WI38 (cell line): ENCODE measurements around the gene MRPL40.

Experiments used
- H3K4me3 ChIP-seq: 2 replicates; pipeline ENCODE4 v1.5.1; 2011; ENCODE audit warnings: low read depth, mild to moderate bottlenecking, control low read depth, low read length
- TF ChIP-seq, protein P1 (sequence below): IDR thresholded peaks from 2 replicates; pipeline ENCODE4 v1.5.1; 2012; ENCODE audit warnings: low read depth, mild to moderate bottlenecking, control low read depth, low read length

Gene MRPL40

GRCh38 chr22:19457828-19458428, 25.6 kb downstream of the MRPL40 start:
- TF ChIP-seq, protein P1, sequence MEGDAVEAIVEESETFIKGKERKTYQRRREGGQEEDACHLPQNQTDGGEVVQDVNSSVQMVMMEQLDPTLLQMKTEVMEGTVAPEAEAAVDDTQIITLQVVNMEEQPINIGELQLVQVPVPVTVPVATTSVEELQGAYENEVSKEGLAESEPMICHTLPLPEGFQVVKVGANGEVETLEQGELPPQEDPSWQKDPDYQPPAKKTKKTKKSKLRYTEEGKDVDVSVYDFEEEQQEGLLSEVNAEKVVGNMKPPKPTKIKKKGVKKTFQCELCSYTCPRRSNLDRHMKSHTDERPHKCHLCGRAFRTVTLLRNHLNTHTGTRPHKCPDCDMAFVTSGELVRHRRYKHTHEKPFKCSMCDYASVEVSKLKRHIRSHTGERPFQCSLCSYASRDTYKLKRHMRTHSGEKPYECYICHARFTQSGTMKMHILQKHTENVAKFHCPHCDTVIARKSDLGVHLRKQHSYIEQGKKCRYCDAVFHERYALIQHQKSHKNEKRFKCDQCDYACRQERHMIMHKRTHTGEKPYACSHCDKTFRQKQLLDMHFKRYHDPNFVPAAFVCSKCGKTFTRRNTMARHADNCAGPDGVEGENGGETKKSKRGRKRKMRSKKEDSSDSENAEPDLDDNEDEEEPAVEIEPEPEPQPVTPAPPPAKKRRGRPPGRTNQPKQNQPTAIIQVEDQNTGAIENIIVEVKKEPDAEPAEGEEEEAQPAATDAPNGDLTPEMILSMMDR: no peak
- no peak overlapping the region for H3K4me3 ChIP-seq

- no peak overlapping the region for H3K4me3 ChIP-seq
- TF ChIP-seq, protein P1: no peak
These were observed 27.7 kb downstream of the MRPL40 start for GRCh38 chr22:19460036-19460435.

GRCh38 chr22:19461506-19461905, 29.2 kb downstream of the MRPL40 start:
- TF ChIP-seq, protein P1: no peak
- H3K4me3 ChIP-seq: no peak overlapping the region

- no peak overlapping the region for H3K4me3 ChIP-seq
- TF ChIP-seq, protein P1: no peak
These were observed 30.7 kb downstream of the MRPL40 start for GRCh38 chr22:19463008-19463407.

DNA sequence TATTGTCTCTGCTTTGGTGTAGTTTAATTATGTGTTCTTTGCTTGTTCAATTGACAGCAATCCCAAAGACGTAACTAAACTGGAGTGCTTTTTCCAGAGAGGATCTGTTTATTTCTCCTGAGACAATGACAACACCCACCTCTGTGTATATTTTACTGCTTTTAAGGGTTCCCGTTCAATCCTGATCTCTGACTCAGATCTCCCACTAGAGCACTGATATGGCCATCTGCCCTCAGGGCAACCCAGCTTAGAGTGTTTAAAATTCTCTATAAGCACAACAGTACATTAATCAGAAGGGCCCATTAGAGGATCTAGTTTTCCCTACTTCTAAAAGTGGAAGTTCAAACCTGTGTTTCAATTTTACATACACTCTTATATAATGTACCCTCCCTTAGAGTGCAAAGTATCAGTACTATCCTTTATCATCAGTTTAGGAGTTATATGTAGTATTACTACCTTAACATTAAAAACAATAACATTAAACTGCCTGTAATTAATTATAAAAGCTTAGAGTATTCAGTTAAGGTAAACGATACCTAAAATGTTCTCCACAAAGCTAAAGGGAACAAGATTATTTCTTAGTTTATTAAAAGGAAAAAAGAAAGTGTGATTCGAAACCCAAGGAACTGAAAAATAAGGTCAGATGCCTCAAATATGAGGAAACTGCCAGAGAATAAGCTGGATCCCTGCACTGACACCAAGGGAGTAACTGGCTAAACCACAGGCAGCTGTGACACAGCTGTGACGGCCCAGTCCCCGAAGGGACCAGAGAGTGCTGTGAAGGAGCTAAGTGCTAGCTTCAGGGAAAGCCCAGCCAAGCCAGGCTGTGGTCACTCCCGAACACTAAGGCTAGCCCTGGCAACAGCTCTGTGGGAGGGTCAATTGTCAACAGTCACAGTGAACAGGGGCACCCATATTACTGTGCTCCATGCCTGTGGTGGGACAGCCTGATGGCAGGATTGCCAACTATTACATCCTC, 31.4 kb downstream of the MRPL40 start:
- TF ChIP-seq, protein P1: no peak

DNA sequence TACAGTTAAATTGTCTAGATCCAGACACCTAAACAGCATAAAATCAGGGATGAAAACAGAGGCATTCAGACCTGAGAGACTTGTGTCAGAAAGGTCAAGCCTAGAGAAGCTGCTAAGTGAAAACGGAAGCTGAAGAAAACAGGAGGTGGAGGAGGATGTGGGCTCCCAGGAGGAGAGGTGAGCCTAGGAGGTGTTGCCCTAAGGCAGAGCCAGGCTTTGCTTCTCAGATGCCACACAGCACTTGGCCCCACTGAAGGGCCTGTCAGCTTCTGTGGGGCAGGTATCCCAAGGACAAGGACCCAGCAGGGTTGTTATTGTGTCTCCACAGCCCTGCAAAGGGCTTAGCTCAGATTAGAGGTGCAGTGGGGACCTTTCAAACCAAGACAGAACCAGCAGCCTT, 32.2 kb downstream of the MRPL40 start:
- H3K4me3 ChIP-seq: no peak overlapping the region
- TF ChIP-seq, protein P1: no peak

More for the DNA sequence above, 31.4 kb downstream of the MRPL40 start:
- no peak overlapping the region for H3K4me3 ChIP-seq

GRCh38 chr22:19464975-19465374, 32.6 kb downstream of the MRPL40 start:
- TF ChIP-seq, protein P1: no peak
- no peak overlapping the region for H3K4me3 ChIP-seq
